ENCODE data around the gene PPM1H.

GRCh38 chr12:62732861-62733427 lies 202.0 kb downstream of the PPM1H start:
- TF ChIP-seq CTCF (IDR thresholded peaks at IDR 0.05 in 4 of 5, conservative IDR thresholded peaks at IDR 0.05 in 1 of 5) (no peak), POLR2A (IDR thresholded peaks at IDR 0.05) (no peak)

Measured in gastrocnemius medialis (tissue), 4 donors.